HFF-Myc (cell line): ENCODE results near the gene HDAC1.
"Not testable (repeated sequence)": the region's sequence is repeated elsewhere in the genome, so short reads cannot be mapped to it uniquely, and the experiment has no call there.

Experiments used
- DNase-seq: peaks from one replicate; pipeline ENCODE4 v3.0.0-alpha.2; 2011; ENCODE audit warnings: low read depth; ENCODE audit errors: extremely low read depth
- H3K4me3 ChIP-seq: replicated peaks from 2 replicates; pipeline ENCODE4 v1.5.1; 2011; ENCODE audit warnings: low read depth, mild to moderate bottlenecking, control low read depth, low read length
- CTCF ChIP-seq: IDR thresholded peaks from 2 replicates; pipeline ENCODE4 v1.5.1; 2012; ENCODE audit warnings: mild to moderate bottlenecking, low read depth, low read length, control low read depth; ENCODE audit errors: missing control alignments

HDAC1 gene

GRCh38 chr1:32276032-32276782 is 15.7 kb upstream of the HDAC1 start:
- H3K4me3 ChIP-seq: no peak overlapping the region
- no peak for TF ChIP-seq CTCF
- DNase-seq: no peak

- DNase-seq, H3K4me3 ChIP-seq: not testable (repeated sequence)
These were observed 7.1 kb upstream of the HDAC1 start for GRCh38 chr1:32284777-32285176.

GRCh38 chr1:32285658-32286057 is 6.2 kb upstream of the HDAC1 start:
- no peak for TF ChIP-seq CTCF
- no peak for DNase-seq
- no peak overlapping the region for H3K4me3 ChIP-seq

- H3K4me3 ChIP-seq: no peak overlapping the region
- no peak for TF ChIP-seq CTCF
- DNase-seq: no peak
These were observed 5.1 kb upstream of the HDAC1 start for GRCh38 chr1:32286763-32287162.

GRCh38 chr1:32289256-32289655 is 2.6 kb upstream of the HDAC1 start:
- no peak for TF ChIP-seq CTCF
- DNase-seq: no peak
- no peak overlapping the region for H3K4me3 ChIP-seq

GRCh38 chr1:32291145-32291707 is 657 bp upstream of the HDAC1 start:
- no peak for TF ChIP-seq CTCF
- no peak for DNase-seq

GRCh38 chr1:32298211-32298610 is 6.3 kb downstream of the HDAC1 start:
- not testable (repeated sequence) for DNase-seq, H3K4me3 ChIP-seq

More at GRCh38 chr1:32291145-32291707, 657 bp upstream of the HDAC1 start:
- H3K4me3 ChIP-seq: peak overlapping the region; percentile 63

- TF ChIP-seq CTCF: no peak
- no peak for DNase-seq
- H3K4me3 ChIP-seq: no peak overlapping the region
These were observed 7.4 kb downstream of the HDAC1 start for GRCh38 chr1:32299327-32299726.
